ENCODE measurements around the gene RELT. TPM values are rescaled to one million over a fixed set of nuclear protein-coding genes. Genes with fewer than 3 reads are reported as not detected.

RELT gene
- total and polyA plus RNA-seq, 2 of the 13 experiments (the other 11 are each of a cell fraction or from before 2014, with no cell fraction given): 2.5 to 4.7 TPM

DNA sequence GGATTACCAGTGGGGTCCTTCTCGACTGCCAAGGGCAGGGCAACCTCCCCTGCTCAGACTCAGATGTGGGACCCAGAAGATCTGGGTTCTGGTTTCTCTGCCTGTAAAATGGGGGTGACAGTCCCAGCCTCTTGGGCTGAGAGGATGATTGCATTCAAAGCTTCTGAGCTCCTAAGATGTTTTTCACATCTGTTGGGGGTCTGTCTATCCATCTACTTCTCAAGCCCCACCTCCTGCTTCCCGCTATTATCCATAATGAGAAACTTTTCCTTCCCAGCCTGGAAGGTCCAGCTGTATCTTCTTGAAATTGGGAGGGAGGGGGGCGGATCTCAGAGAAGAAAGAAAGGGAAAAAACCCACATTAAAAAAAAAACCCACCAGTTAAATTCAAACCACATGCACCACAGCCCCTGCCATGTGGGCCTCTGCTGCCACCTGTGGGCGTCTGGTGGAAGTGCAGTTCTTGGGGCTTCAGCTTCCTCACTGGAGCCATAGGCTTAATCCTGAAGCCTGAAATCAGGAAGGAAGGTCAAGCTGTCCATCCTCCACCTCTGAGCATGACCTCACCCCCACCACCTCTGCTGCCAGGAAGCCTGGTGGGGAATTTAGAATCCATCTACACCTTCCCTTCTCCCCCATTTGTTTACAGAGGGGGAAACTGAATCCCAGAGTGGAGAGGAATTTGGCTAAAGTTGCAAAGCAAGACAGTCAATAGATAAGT, 40.8 kb upstream of the RELT start (continued):
- TF ChIP-seq SMC3 (IDR thresholded peaks at IDR 0.05; ENCODE audit: low read length) (peak; percentile 93), MNT (IDR thresholded peaks at IDR 0.05) (peak; percentile 86), ZNF580 (CRISPR knock-in tag; IDR thresholded peaks at IDR 0.05; ENCODE audit: borderline replicate concordance, low read depth) (0 out of 2 replicates have a peak, but pooled peaks have one; percentile 49), ZNF12 (CRISPR knock-in tag; IDR thresholded peaks at IDR 0.05) (0 out of 2 replicates have a peak, but pooled peaks have one; percentile 5), HDAC1 (CRISPR knock-in tag; IDR thresholded peaks at IDR 0.05) (0 out of 2 replicates have a peak, but pooled peaks have one; percentile 8), ZNF362 (CRISPR knock-in tag; IDR thresholded peaks at IDR 0.05; ENCODE audit: borderline replicate concordance) (peak; percentile 78; the same call in 1 of the 2 replicates), ZNF337 (CRISPR knock-in tag; IDR thresholded peaks at IDR 0.05; ENCODE audit: borderline replicate concordance, low read depth) (no peak), MXI1 (IDR thresholded peaks at IDR 0.05; ENCODE audit: borderline replicate concordance, low read depth, low read length) (peak; percentile 32; the same call in 1 of the 3 replicates), STAG1 (CRISPR knock-in tag; IDR thresholded peaks at IDR 0.05) (peak; percentile 88), SALL1 (CRISPR knock-in tag; IDR thresholded peaks at IDR 0.05) (0 out of 2 replicates have a peak, but pooled peaks have one; percentile 17), ZNF781 (CRISPR knock-in tag; IDR thresholded peaks at IDR 0.05; ENCODE audit: borderline replicate concordance, not compliant biosample characterization) (no peak), YY1 (IDR thresholded peaks at IDR 0.05; ENCODE audit: insufficient read depth, insufficient replicate concordance, low read depth, low read length) (peak; percentile 26), ZNF761 (CRISPR knock-in tag; conservative IDR thresholded peaks at IDR 0.05) (no peak), ETV5 (CRISPR knock-in tag; IDR thresholded peaks at IDR 0.05; ENCODE audit: borderline replicate concordance) (0 out of 2 replicates have a peak, but pooled peaks have one; percentile 13), PPARG (CRISPR knock-in tag; conservative IDR thresholded peaks at IDR 0.05) (0 out of 2 replicates have a peak, but pooled peaks have one; percentile 24), TEAD2 (CRISPR knock-in tag; IDR thresholded peaks at IDR 0.05) (no peak), DNMT1 (CRISPR knock-in tag; IDR thresholded peaks at IDR 0.05) (no peak), NFKB2 (CRISPR knock-in tag; IDR thresholded peaks at IDR 0.05; ENCODE audit: borderline replicate concordance) (no peak), RCOR2 (CRISPR knock-in tag; IDR thresholded peaks at IDR 0.05) (no peak)
- TF ChIP-seq, protein P1, sequence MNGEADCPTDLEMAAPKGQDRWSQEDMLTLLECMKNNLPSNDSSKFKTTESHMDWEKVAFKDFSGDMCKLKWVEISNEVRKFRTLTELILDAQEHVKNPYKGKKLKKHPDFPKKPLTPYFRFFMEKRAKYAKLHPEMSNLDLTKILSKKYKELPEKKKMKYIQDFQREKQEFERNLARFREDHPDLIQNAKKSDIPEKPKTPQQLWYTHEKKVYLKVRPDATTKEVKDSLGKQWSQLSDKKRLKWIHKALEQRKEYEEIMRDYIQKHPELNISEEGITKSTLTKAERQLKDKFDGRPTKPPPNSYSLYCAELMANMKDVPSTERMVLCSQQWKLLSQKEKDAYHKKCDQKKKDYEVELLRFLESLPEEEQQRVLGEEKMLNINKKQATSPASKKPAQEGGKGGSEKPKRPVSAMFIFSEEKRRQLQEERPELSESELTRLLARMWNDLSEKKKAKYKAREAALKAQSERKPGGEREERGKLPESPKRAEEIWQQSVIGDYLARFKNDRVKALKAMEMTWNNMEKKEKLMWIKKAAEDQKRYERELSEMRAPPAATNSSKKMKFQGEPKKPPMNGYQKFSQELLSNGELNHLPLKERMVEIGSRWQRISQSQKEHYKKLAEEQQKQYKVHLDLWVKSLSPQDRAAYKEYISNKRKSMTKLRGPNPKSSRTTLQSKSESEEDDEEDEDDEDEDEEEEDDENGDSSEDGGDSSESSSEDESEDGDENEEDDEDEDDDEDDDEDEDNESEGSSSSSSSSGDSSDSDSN (CRISPR knock-in tag; IDR thresholded peaks at IDR 0.05): peak; percentile 11; the same call in 1 of the 2 replicates
- TF ChIP-seq, protein P2, sequence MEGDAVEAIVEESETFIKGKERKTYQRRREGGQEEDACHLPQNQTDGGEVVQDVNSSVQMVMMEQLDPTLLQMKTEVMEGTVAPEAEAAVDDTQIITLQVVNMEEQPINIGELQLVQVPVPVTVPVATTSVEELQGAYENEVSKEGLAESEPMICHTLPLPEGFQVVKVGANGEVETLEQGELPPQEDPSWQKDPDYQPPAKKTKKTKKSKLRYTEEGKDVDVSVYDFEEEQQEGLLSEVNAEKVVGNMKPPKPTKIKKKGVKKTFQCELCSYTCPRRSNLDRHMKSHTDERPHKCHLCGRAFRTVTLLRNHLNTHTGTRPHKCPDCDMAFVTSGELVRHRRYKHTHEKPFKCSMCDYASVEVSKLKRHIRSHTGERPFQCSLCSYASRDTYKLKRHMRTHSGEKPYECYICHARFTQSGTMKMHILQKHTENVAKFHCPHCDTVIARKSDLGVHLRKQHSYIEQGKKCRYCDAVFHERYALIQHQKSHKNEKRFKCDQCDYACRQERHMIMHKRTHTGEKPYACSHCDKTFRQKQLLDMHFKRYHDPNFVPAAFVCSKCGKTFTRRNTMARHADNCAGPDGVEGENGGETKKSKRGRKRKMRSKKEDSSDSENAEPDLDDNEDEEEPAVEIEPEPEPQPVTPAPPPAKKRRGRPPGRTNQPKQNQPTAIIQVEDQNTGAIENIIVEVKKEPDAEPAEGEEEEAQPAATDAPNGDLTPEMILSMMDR (CRISPR knock-in tag; IDR thresholded peaks at IDR 0.05): peak; percentile 88
